ENCODE data around the gene BAZ2B. TPM values are rescaled to one million over a fixed set of nuclear protein-coding genes. Genes with fewer than 3 reads are reported as not detected.

The BAZ2B gene
- total RNA-seq, 1 experiment from 2014 or later = 47.6 TPM

GRCh38 chr2:159489476-159489875 is 126.9 kb downstream of the BAZ2B start:
- Histone ChIP-seq H3K4me3 (ENCODE audit: low read depth, low read length, poor library complexity, severe bottlenecking) (no peak overlapping the region), H3K27me3 (replicated peaks; ENCODE audit: insufficient read depth, low read depth, low read length, poor library complexity) (no peaks in the 10 kb centered on the region), H3K4me1 (ENCODE audit: insufficient read depth, low read length, poor library complexity, severe bottlenecking) (no peaks in the 10 kb centered on the region), H3K36me3 (ENCODE audit: insufficient read depth, low read length, poor library complexity, severe bottlenecking) (no peaks in the 10 kb centered on the region), H3K9me3 (ENCODE audit: low read depth, low read length, poor library complexity, severe bottlenecking) (no peaks in the 10 kb centered on the region), H3K27ac (ENCODE audit: low read depth, low read length, poor library complexity, severe bottlenecking) (no peak overlapping the region)
- CTCF ChIA-PET = no interaction called here
- intact Hi-C loops (cut with micrococcal nuclease; ENCODE audit: unreplicated experiment) = no loop called here
- no TSS peak for BruUV-seq (replicated peaks)
- POLR2A ChIA-PET (ENCODE audit: low non-redundant PET) = no interaction called here
- TF ChIP-seq, protein P1, sequence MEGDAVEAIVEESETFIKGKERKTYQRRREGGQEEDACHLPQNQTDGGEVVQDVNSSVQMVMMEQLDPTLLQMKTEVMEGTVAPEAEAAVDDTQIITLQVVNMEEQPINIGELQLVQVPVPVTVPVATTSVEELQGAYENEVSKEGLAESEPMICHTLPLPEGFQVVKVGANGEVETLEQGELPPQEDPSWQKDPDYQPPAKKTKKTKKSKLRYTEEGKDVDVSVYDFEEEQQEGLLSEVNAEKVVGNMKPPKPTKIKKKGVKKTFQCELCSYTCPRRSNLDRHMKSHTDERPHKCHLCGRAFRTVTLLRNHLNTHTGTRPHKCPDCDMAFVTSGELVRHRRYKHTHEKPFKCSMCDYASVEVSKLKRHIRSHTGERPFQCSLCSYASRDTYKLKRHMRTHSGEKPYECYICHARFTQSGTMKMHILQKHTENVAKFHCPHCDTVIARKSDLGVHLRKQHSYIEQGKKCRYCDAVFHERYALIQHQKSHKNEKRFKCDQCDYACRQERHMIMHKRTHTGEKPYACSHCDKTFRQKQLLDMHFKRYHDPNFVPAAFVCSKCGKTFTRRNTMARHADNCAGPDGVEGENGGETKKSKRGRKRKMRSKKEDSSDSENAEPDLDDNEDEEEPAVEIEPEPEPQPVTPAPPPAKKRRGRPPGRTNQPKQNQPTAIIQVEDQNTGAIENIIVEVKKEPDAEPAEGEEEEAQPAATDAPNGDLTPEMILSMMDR (conservative IDR thresholded peaks at IDR 0.05; ENCODE audit: low read depth, low read length) = no peak
- TF ChIP-seq EZH2 (IDR thresholded peaks at IDR 0.05; ENCODE audit: borderline replicate concordance, low read depth, low read length, poor library complexity, severe bottlenecking) = no peak
- no peak for DNase-seq (ENCODE audit: low spot score)

DNA sequence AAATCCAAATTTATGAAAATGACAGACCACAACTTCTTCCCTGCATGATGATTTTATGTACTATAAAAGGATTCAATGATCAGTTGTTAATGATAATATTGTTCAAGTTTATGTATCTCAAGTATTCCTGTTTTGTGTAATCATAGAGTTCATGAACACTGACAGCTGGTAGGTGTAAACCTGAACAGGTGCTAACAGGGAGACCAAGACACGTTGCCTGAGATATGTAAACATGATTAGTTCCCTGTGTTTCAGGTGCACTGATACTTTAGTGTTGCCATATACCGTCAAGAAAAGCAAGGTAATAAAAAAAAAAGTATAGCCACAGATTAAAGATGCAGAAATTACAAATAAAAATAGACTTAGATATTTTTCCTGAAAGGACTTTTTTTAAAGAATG is 131.8 kb downstream of the BAZ2B start:
- no peak overlapping the region for H3K27ac ChIP-seq (ENCODE audit: low read depth, low read length, poor library complexity, severe bottlenecking)
- no TSS peak for BruUV-seq (replicated peaks)
- no peaks in the 10 kb centered on the region for H3K4me1 ChIP-seq (ENCODE audit: insufficient read depth, low read length, poor library complexity, severe bottlenecking)
- no peaks in the 10 kb centered on the region for H3K27me3 ChIP-seq (replicated peaks; ENCODE audit: insufficient read depth, low read depth, low read length, poor library complexity)
- H3K4me3 ChIP-seq (ENCODE audit: low read depth, low read length, poor library complexity, severe bottlenecking) = no peak overlapping the region
- ChIA-PET POLR2A (ENCODE audit: low non-redundant PET) (no interaction called here), CTCF (no interaction called here)
- no peak for DNase-seq (ENCODE audit: low spot score)
- TF ChIP-seq, protein P1 (conservative IDR thresholded peaks at IDR 0.05; ENCODE audit: low read depth, low read length) = no peak
- no peak for TF ChIP-seq EZH2 (IDR thresholded peaks at IDR 0.05; ENCODE audit: borderline replicate concordance, low read depth, low read length, poor library complexity, severe bottlenecking)
- H3K9me3 ChIP-seq (ENCODE audit: low read depth, low read length, poor library complexity, severe bottlenecking) = no peaks in the 10 kb centered on the region
- H3K36me3 ChIP-seq (ENCODE audit: insufficient read depth, low read length, poor library complexity, severe bottlenecking) = no peaks in the 10 kb centered on the region
- intact Hi-C loops (cut with micrococcal nuclease; ENCODE audit: unreplicated experiment) = no loop called here

DNA sequence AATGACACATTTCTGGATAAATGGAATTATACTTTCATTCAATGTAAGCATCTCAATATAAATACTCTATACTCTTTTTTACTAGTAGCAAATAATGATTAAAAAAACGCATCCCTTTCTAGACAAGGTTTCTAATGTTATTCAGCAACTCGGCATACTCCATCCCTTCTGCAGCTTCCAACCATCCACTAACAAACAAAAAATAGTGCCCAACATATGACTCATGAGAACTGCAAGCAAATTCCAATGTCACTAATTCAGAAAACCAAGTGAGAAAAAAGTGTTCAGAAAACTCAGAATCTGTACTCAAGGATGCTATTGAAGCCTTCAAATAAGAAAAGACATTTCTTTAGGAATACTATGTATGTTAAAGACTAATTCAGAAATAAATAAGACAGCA is 140.0 kb downstream of the BAZ2B start:
- Histone ChIP-seq H3K27me3 (replicated peaks; ENCODE audit: insufficient read depth, low read depth, low read length, poor library complexity) (no peaks in the 10 kb centered on the region), H3K4me1 (ENCODE audit: insufficient read depth, low read length, poor library complexity, severe bottlenecking) (no peaks in the 10 kb centered on the region), H3K36me3 (ENCODE audit: insufficient read depth, low read length, poor library complexity, severe bottlenecking) (no peaks in the 10 kb centered on the region), H3K9me3 (ENCODE audit: low read depth, low read length, poor library complexity, severe bottlenecking) (no peaks in the 10 kb centered on the region), H3K4me3 (ENCODE audit: low read depth, low read length, poor library complexity, severe bottlenecking) (no peak overlapping the region), H3K27ac (ENCODE audit: low read depth, low read length, poor library complexity, severe bottlenecking) (no peak overlapping the region)
- TF ChIP-seq, protein P1 (conservative IDR thresholded peaks at IDR 0.05; ENCODE audit: low read depth, low read length) = no peak
- no peak for TF ChIP-seq EZH2 (IDR thresholded peaks at IDR 0.05; ENCODE audit: borderline replicate concordance, low read depth, low read length, poor library complexity, severe bottlenecking)
- intact Hi-C loops (cut with micrococcal nuclease; ENCODE audit: unreplicated experiment) = no loop called here
- ChIA-PET POLR2A (ENCODE audit: low non-redundant PET) (no interaction called here), CTCF (no interaction called here)
- DNase-seq (ENCODE audit: low spot score) = no peak
- BruUV-seq (replicated peaks) = no TSS peak
